GM06990 (cell line): ENCODE measurements around the gene DPEP2.
"Not testable (repeated sequence)": the region's sequence is repeated elsewhere in the genome, so short reads cannot be mapped to it uniquely, and the experiment has no call there.

ENCODE experiments used
- DNase-seq: peaks from one replicate; pipeline ENCODE4 v3.0.0-alpha.2; 2011; ENCODE audit not compliant: insufficient read length; ENCODE audit errors: extremely low read depth
- H3K27me3 ChIP-seq: replicated peaks from 2 replicates; pipeline ENCODE4 v1.6.0; 2011; ENCODE audit warnings: low read length; ENCODE audit not compliant: control insufficient read depth, insufficient read depth
- H3K36me3 ChIP-seq: 2 replicates; pipeline ENCODE4 v1.5.1; 2011; ENCODE audit warnings: low read length; ENCODE audit not compliant: control insufficient read depth, insufficient read depth
- H3K4me3 ChIP-seq: replicated peaks from 2 replicates; pipeline ENCODE4 v1.5.1; 2011; ENCODE audit warnings: low read depth, mild to moderate bottlenecking, control low read depth, low read length
- CTCF ChIP-seq: IDR thresholded peaks from 2 replicates; pipeline ENCODE4 v1.5.1; 2011; ENCODE audit warnings: low read length, control low read depth, mild to moderate bottlenecking, inconsistent platforms; ENCODE audit not compliant: insufficient read depth, poor library complexity, severe bottlenecking

Gene DPEP2

DNA sequence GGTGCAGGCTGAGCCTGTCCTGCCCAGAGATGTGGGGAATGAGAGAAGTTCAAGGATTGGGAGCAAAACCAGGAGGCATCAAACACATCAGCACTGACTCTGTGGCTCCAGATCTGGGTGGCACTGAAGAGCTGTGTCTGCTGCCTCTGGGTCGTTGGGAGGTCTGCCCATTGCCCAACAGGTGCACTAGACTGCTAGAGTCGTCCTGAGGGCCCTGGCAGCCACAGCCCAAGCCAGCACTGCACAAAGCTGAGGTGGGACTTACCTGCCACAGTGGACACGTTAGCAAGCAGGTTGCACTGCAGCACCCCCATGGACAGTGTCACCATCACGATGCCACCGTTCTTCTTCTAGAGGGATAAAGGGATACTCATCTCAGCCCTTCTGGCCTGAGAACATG is 22.3 kb downstream of the DPEP2 start:
- no peak for TF ChIP-seq CTCF
- Histone ChIP-seq H3K4me3 (no peak overlapping the region), H3K36me3 (no peaks in the 10 kb centered on the region), H3K27me3 (no peaks in the 10 kb centered on the region)
- no peak for DNase-seq

- DNase-seq: no peak
- H3K4me3 ChIP-seq: no peak overlapping the region
- no peak for TF ChIP-seq CTCF
- H3K27me3 ChIP-seq: no peaks in the 10 kb centered on the region
- no peaks in the 10 kb centered on the region for H3K36me3 ChIP-seq
Measured at GRCh38 chr16:67976205-67976604, 23.1 kb downstream of the DPEP2 start.

- Histone ChIP-seq H3K36me3 (no peaks in the 10 kb centered on the region), H3K4me3 (no peak overlapping the region), H3K27me3 (no peaks in the 10 kb centered on the region)
- no peak for TF ChIP-seq CTCF
- peak; percentile 42 for DNase-seq
Measured at GRCh38 chr16:67975321-67976105, 23.8 kb downstream of the DPEP2 start.

DNA sequence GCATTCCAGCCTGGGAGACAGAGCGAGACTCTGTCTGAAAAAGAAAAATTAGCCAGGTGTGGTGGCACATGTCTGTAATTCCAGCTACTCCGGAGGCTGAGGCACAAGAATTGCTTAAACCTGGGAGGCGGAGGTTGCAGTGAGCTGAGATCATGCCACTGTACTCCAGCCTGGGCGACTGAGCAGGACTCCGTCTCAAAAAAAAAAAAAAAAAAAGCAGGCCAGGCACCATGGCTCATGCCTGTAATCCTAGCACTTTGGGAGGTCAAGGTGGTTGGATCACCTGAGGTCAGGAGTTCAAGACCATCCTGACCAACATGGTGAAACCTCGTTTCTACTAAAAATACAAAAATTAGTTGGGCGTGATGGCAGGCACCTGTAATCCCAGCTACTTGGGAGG is 27.0 kb downstream of the DPEP2 start:
- DNase-seq, H3K4me3 ChIP-seq, H3K27me3 ChIP-seq, H3K36me3 ChIP-seq: not testable (repeated sequence)

GRCh38 chr16:67971111-67971510 is 28.2 kb downstream of the DPEP2 start:
- DNase-seq: no peak
- no peaks in the 10 kb centered on the region for H3K27me3 ChIP-seq
- no peaks in the 10 kb centered on the region for H3K36me3 ChIP-seq
- TF ChIP-seq CTCF: no peak
- no peak overlapping the region for H3K4me3 ChIP-seq

DNA sequence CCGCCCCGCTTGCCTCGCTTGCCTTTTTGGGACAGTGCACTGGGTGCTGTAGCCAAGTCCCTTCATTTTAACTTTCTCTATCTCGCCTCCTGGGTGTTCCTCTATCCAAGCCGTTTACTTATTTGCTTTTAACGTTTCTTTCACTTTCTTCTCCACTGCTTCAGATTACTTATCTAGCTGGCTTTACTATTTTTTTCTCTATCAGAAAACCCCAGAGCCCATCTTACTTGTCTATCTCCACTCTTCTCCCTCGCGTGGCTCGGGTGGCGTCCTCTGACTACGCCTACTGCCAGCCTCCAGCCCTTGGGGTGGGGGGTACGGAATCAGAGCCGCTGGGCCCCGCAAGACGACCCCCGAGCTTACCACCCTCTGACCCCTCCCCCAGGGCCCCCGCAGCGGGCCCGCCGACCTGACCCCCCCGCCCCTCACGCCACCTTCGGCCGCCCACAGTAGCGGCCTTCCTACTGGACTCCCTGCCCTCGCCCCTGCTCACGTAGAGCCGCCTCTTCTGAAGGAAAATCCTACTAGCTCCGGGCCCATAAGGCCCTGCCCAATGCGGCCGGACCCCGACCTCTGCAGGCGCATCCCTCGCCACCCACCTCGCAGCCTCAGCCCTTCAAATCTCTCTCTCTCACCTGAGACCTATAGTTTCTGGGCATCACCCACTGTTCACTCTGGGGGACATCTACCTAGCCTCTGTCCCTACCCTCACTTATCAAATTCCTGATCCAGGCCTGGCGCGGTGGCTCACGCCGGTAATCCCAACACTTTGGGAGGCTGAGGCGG is 29.8 kb downstream of the DPEP2 start:
- no peak for TF ChIP-seq CTCF
- no peaks in the 10 kb centered on the region for H3K27me3 ChIP-seq
- DNase-seq: no peak
- H3K36me3 ChIP-seq: no peaks in the 10 kb centered on the region
- peak overlapping the region; percentile 66 for H3K4me3 ChIP-seq
